Mucosa of gallbladder (tissue), 1 donor: ENCODE data around the gene MCM8. TPM values are rescaled to one million over a fixed set of nuclear protein-coding genes. Genes with fewer than 3 reads are reported as not detected.

Source experiments
- DNase-seq: peaks from one replicate; pipeline ENCODE4 v3.0.0-alpha.2; 2020; ENCODE audit warnings: low spot score
- total RNA-seq: library from RNA; stranded (reverse); gene quantifications from one replicate; pipeline ENCODE4 v1.2.1, GENCODE V29; 2021
- donor health status: DM: no; HTN: no; CAD: no.

MCM8 gene
- total RNA-seq, 1 donor from 2014 or later = 4.1 TPM

DNA sequence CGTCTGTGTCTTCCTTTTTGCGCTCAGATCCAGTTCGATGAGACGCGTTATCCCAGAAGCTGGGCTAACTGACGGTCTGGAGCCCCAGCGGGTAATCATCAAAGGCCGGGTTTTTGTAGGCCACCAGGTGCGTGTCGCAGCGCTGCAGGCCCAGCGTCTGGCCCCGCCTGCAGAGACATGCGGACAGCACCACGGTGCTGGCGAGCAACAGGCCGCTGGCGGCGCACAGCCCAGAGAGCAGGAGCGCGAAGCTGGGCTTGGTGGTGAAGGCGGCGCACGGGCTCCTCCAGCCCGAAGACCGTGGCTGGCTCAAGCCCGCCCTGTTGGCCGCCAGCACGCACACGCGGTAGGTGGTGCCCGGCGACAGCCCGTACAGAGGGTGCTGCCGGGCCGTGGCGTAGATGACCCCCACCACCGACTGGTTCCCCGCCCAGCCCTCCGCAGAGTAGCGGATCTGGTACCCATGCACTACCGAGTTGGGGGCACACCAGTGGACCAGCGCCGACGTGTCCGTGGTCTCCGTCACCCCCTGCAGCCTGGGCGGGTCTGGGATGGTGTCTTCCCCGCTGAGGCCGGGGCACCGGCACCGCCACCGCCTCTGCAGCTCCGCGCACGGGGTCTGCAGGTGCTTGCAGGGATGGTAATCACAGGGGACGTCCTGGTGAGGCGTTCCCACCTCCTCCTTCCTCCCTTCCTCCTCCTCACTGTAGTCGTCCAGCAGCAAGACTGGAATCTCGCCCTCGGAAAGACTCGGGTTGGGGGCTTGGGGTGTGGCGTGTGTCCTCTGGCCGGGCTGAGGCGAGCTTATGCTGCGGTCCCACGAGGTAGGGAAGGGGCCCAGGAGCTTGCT, 90.7 kb downstream of the MCM8 start:
- no peak for DNase-seq

DNA sequence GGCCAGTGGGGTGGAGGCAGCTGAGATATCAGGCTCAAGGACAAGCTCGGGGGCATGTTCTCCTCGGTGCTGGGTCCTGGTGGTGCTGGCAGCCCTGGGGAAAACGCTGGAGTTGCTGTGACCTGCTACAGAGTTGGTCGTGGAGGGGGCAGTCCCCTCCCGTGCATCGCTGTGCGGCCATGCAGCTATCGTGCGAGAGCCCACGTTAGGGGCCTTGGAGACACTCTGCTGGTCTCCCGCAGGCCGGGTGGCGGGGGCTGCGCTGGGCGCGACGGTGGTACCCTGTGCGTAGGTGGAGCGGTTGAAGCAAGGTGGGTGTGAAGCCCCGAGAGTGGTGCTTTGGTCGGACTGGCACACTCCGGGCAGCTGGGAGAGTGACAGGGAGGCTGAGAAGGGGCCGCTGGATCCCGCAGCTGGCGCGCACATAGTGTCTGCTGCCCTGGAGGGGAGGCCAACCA, 91.4 kb downstream of the MCM8 start:
- DNase-seq = no peak

DNA sequence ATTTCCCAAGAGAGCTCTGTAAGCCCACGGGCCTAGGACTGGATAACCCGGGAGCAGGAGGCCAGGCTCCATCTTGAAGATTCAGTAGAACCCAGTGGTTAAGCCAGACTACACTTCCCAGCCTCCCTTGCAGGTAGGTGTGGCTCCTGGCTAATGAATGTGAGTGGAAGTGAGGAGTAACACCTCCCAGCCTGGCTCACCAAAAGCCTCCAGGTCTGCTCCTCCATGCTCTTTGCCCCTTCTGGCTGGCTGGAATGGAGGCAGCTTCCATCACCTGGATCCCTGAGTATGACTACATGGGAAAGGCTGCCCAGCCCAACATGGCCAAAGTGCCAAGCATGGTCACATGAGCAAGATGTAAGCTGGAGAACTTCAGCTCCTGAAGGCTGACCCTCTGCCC, 93.7 kb downstream of the MCM8 start:
- no peak for DNase-seq

DNA sequence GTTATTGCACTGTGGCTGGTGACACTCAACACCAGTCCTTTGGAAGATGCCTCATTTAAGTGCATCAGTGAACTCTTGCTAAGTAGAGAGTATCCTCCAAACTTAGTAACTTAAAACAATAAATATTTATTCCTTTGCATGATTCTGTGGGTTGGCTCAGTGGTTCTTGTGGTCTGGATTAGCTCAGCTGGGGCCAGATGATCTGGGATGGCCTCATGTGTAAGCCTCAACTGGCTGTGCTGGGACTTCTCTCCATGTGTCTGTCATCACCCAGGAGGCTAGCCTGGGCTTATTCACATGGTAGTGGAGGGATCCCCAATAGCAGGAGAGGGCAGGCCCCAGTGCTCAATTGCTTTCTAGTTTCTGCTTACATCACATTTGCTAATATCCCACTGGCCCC, 95.1 kb downstream of the MCM8 start:
- no peak for DNase-seq

DNA sequence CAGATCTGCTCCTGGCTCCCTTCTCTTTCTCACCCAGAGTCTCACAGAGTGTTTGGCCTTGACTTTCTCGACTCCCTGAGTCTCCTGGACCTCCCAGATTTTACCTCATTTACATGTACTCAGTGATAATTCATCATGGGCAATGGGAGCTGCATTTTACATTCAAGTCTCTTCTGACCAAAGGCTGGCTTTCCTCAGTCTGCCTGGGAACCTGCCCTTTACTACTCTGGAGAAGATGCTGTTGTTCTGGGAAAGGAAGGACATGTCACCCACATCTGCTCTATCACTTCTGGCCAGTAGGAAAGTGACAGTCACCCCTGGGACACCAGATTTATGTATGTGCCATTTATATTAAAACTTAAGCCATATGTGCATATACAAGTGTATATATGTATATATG, 96.0 kb downstream of the MCM8 start:
- no peak for DNase-seq

DNA sequence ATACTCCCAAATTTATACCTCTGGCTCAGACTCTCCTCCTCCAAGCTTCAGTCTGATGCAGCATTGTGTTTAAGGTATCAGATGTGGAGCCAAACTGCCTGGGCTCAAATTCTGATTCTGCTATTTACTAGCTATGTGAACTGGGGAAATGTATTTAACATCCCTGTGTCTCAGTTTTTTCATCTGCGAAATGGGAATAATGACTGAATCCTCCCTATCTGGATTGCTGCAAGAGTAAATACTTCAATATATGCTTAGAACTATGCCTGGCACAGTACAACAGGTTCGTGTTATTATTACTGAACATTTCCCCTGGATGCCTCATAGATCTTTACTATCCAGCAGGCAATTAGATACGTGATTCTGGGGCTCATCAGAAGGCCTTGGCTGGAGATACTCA, 97.9 kb downstream of the MCM8 start:
- no peak for DNase-seq

Other genes with a start within 250 kb of the MCM8 start
- 12.1 TPM for gene SHLD1, start 200.3 kb upstream of the MCM8 start, total RNA-seq
- 0.69 TPM for gene CHGB, start 39.1 kb upstream of the MCM8 start, total RNA-seq
- 6.0 TPM for gene TRMT6, start 119 bp upstream of the MCM8 start, total RNA-seq
- gene CRLS1, start 55.5 kb downstream of the MCM8 start, total RNA-seq = 51.3 TPM
- 0.43 TPM for gene LRRN4, start 103.4 kb downstream of the MCM8 start, total RNA-seq
- 9.2 TPM for gene FERMT1, start 172.4 kb downstream of the MCM8 start, total RNA-seq